ENCODE results near the gene ARHGAP24.

ARHGAP24 gene

GRCh38 chr4:85701861-85702321 is 226.9 kb downstream of the ARHGAP24 start:
- Histone ChIP-seq H3K4me1 (ENCODE audit: control insufficient read depth, insufficient read depth, low read length) (peaks cover 6% of the 10 kb centered on the region), H3K27me3 (ENCODE audit: control insufficient read depth, insufficient read depth, low read length) (no peaks in the 10 kb centered on the region), H3K9me3 (ENCODE audit: control insufficient read depth, low read length) (no peaks in the 10 kb centered on the region), H3K36me3 (ENCODE audit: control insufficient read depth, insufficient read depth, low read length) (no peaks in the 10 kb centered on the region), H3K9ac (ENCODE audit: low read length) (no peak overlapping the region), H3K4me3 (ENCODE audit: low read length) (no peak overlapping the region)

GRCh38 chr4:85703096-85703495 is 228.1 kb downstream of the ARHGAP24 start:
- no peak overlapping the region for H3K4me3 ChIP-seq (ENCODE audit: low read length)
- no peaks in the 10 kb centered on the region for H3K9me3 ChIP-seq (ENCODE audit: control insufficient read depth, low read length)
- no peaks in the 10 kb centered on the region for H3K36me3 ChIP-seq (ENCODE audit: control insufficient read depth, insufficient read depth, low read length)
- H3K4me1 ChIP-seq (ENCODE audit: control insufficient read depth, insufficient read depth, low read length): no peaks in the 10 kb centered on the region
- H3K9ac ChIP-seq (ENCODE audit: low read length): no peak overlapping the region
- H3K27me3 ChIP-seq (ENCODE audit: control insufficient read depth, insufficient read depth, low read length): no peaks in the 10 kb centered on the region

GRCh38 chr4:85707611-85708010 is 232.7 kb downstream of the ARHGAP24 start:
- Histone ChIP-seq H3K27me3 (ENCODE audit: control insufficient read depth, insufficient read depth, low read length) (no peaks in the 10 kb centered on the region), H3K4me3 (ENCODE audit: low read length) (no peak overlapping the region), H3K9me3 (ENCODE audit: control insufficient read depth, low read length) (no peaks in the 10 kb centered on the region), H3K4me1 (ENCODE audit: control insufficient read depth, insufficient read depth, low read length) (no peaks in the 10 kb centered on the region), H3K9ac (ENCODE audit: low read length) (no peak overlapping the region), H3K36me3 (ENCODE audit: control insufficient read depth, insufficient read depth, low read length) (no peaks in the 10 kb centered on the region)

- no peaks in the 10 kb centered on the region for H3K27me3 ChIP-seq (ENCODE audit: control insufficient read depth, insufficient read depth, low read length)
- no peaks in the 10 kb centered on the region for H3K4me1 ChIP-seq (ENCODE audit: control insufficient read depth, insufficient read depth, low read length)
- no peaks in the 10 kb centered on the region for H3K9me3 ChIP-seq (ENCODE audit: control insufficient read depth, low read length)
- H3K9ac ChIP-seq (ENCODE audit: low read length): no peak overlapping the region
- H3K4me3 ChIP-seq (ENCODE audit: low read length): no peak overlapping the region
- H3K36me3 ChIP-seq (ENCODE audit: control insufficient read depth, insufficient read depth, low read length): no peaks in the 10 kb centered on the region
Observed at GRCh38 chr4:85708468-85708867, 233.5 kb downstream of the ARHGAP24 start.

- no peaks in the 10 kb centered on the region for H3K9me3 ChIP-seq (ENCODE audit: control insufficient read depth, low read length)
- no peak overlapping the region for H3K9ac ChIP-seq (ENCODE audit: low read length)
- H3K4me1 ChIP-seq (ENCODE audit: control insufficient read depth, insufficient read depth, low read length): no peaks in the 10 kb centered on the region
- H3K27me3 ChIP-seq (ENCODE audit: control insufficient read depth, insufficient read depth, low read length): no peaks in the 10 kb centered on the region
- H3K36me3 ChIP-seq (ENCODE audit: control insufficient read depth, insufficient read depth, low read length): no peaks in the 10 kb centered on the region
- no peak overlapping the region for H3K4me3 ChIP-seq (ENCODE audit: low read length)
Observed at GRCh38 chr4:85713005-85713404, 238.1 kb downstream of the ARHGAP24 start.

GRCh38 chr4:85715991-85716737 is 241.2 kb downstream of the ARHGAP24 start:
- Histone ChIP-seq H3K9me3 (ENCODE audit: control insufficient read depth, low read length) (no peaks in the 10 kb centered on the region), H3K27me3 (ENCODE audit: control insufficient read depth, insufficient read depth, low read length) (no peaks in the 10 kb centered on the region), H3K36me3 (ENCODE audit: control insufficient read depth, insufficient read depth, low read length) (no peaks in the 10 kb centered on the region), H3K4me1 (ENCODE audit: control insufficient read depth, insufficient read depth, low read length) (no peaks in the 10 kb centered on the region), H3K9ac (ENCODE audit: low read length) (no peak overlapping the region), H3K4me3 (ENCODE audit: low read length) (no peak overlapping the region)

- no peaks in the 10 kb centered on the region for H3K36me3 ChIP-seq (ENCODE audit: control insufficient read depth, insufficient read depth, low read length)
- H3K4me3 ChIP-seq (ENCODE audit: low read length): no peak overlapping the region
- no peaks in the 10 kb centered on the region for H3K9me3 ChIP-seq (ENCODE audit: control insufficient read depth, low read length)
- H3K4me1 ChIP-seq (ENCODE audit: control insufficient read depth, insufficient read depth, low read length): no peaks in the 10 kb centered on the region
- no peak overlapping the region for H3K9ac ChIP-seq (ENCODE audit: low read length)
- H3K27me3 ChIP-seq (ENCODE audit: control insufficient read depth, insufficient read depth, low read length): no peaks in the 10 kb centered on the region
Observed at GRCh38 chr4:85717351-85717750, 242.4 kb downstream of the ARHGAP24 start.

GRCh38 chr4:85717847-85718246 is 242.9 kb downstream of the ARHGAP24 start:
- Histone ChIP-seq H3K9me3 (ENCODE audit: control insufficient read depth, low read length) (no peaks in the 10 kb centered on the region), H3K9ac (ENCODE audit: low read length) (no peak overlapping the region), H3K27me3 (ENCODE audit: control insufficient read depth, insufficient read depth, low read length) (no peaks in the 10 kb centered on the region), H3K4me3 (ENCODE audit: low read length) (no peak overlapping the region), H3K36me3 (ENCODE audit: control insufficient read depth, insufficient read depth, low read length) (no peaks in the 10 kb centered on the region), H3K4me1 (ENCODE audit: control insufficient read depth, insufficient read depth, low read length) (no peaks in the 10 kb centered on the region)

- Histone ChIP-seq H3K27me3 (ENCODE audit: control insufficient read depth, insufficient read depth, low read length) (no peaks in the 10 kb centered on the region), H3K9ac (ENCODE audit: low read length) (no peak overlapping the region), H3K4me1 (ENCODE audit: control insufficient read depth, insufficient read depth, low read length) (peaks cover 3% of the 10 kb centered on the region)
Observed at GRCh38 chr4:85720735-85721134, 245.8 kb downstream of the ARHGAP24 start.

GRCh38 chr4:85722401-85722800 is 247.5 kb downstream of the ARHGAP24 start:
- no peaks in the 10 kb centered on the region for H3K36me3 ChIP-seq (ENCODE audit: control insufficient read depth, insufficient read depth, low read length)
- no peak overlapping the region for H3K4me3 ChIP-seq (ENCODE audit: low read length)
- H3K9me3 ChIP-seq (ENCODE audit: control insufficient read depth, low read length): no peaks in the 10 kb centered on the region
- H3K27me3 ChIP-seq (ENCODE audit: control insufficient read depth, insufficient read depth, low read length): no peaks in the 10 kb centered on the region
- no peak overlapping the region for H3K9ac ChIP-seq (ENCODE audit: low read length)
- peaks cover 7% of the 10 kb centered on the region for H3K4me1 ChIP-seq (ENCODE audit: control insufficient read depth, insufficient read depth, low read length)

More at GRCh38 chr4:85720735-85721134, 245.8 kb downstream of the ARHGAP24 start:
- H3K36me3 ChIP-seq (ENCODE audit: control insufficient read depth, insufficient read depth, low read length): no peaks in the 10 kb centered on the region
- H3K9me3 ChIP-seq (ENCODE audit: control insufficient read depth, low read length): no peaks in the 10 kb centered on the region
- H3K4me3 ChIP-seq (ENCODE audit: low read length): no peak overlapping the region

GRCh38 chr4:85722807-85723206 is 247.9 kb downstream of the ARHGAP24 start:
- H3K36me3 ChIP-seq (ENCODE audit: control insufficient read depth, insufficient read depth, low read length): no peaks in the 10 kb centered on the region
- no peak overlapping the region for H3K9ac ChIP-seq (ENCODE audit: low read length)
- H3K27me3 ChIP-seq (ENCODE audit: control insufficient read depth, insufficient read depth, low read length): no peaks in the 10 kb centered on the region
- H3K4me3 ChIP-seq (ENCODE audit: low read length): no peak overlapping the region
- H3K4me1 ChIP-seq (ENCODE audit: control insufficient read depth, insufficient read depth, low read length): peaks cover 7% of the 10 kb centered on the region
- H3K9me3 ChIP-seq (ENCODE audit: control insufficient read depth, low read length): no peaks in the 10 kb centered on the region

GRCh38 chr4:85724791-85725563 is 250.0 kb downstream of the ARHGAP24 start:
- Histone ChIP-seq H3K4me3 (ENCODE audit: low read length) (no peak overlapping the region), H3K9me3 (ENCODE audit: control insufficient read depth, low read length) (no peaks in the 10 kb centered on the region), H3K36me3 (ENCODE audit: control insufficient read depth, insufficient read depth, low read length) (no peaks in the 10 kb centered on the region), H3K27me3 (ENCODE audit: control insufficient read depth, insufficient read depth, low read length) (no peaks in the 10 kb centered on the region), H3K4me1 (ENCODE audit: control insufficient read depth, insufficient read depth, low read length) (peaks cover 7% of the 10 kb centered on the region), H3K9ac (ENCODE audit: low read length) (no peak overlapping the region)
